SU-DHL-6 (cell line): ENCODE data around the gene MAML3.

ENCODE experiments used
- CTCF ChIP-seq: fragments of 200-600 bp; sonication (generic); IDR thresholded peaks from one replicate; pipeline ENCODE4 v1.5.1; 2017; ENCODE audit warnings: antibody characterized with exemption, mild to moderate bottlenecking, low read length, moderate library complexity; ENCODE audit not compliant: insufficient read depth, poor library complexity, severe bottlenecking
- EZH2phosphoT487 ChIP-seq: fragments of 200-600 bp; sonication (generic), shearing (Covaris generic); conservative IDR thresholded peaks from 2 replicates; pipeline ENCODE4 v1.6.1; 2018; ENCODE audit warnings: mild to moderate bottlenecking, antibody characterized with exemption, low read length, moderate library complexity, mixed read lengths

GRCh38 chr4:139869810-139870209 is 284.2 kb downstream of the MAML3 start:
- TF ChIP-seq CTCF, result no peak
- no peak for TF ChIP-seq EZH2phosphoT487
